ENCODE measurements around the gene PDZD2. TPM values are rescaled to one million over a fixed set of nuclear protein-coding genes. Genes with fewer than 3 reads are reported as not detected.
"Not testable (repeated sequence)": the region's sequence is repeated elsewhere in the genome, so short reads cannot be mapped to it uniquely, and the experiment has no call there.

PDZD2 gene
- total and polyA plus RNA-seq, 2 experiments from 2014 or later = 0.21 TPM; not detected in 1

- Histone ChIP-seq H3F3A (ENCODE audit: insufficient read depth) (peaks cover 36% of the 10 kb centered on the region), H3K9ac (no peak overlapping the region), H4K20me1 (ENCODE audit: insufficient read depth) (peaks cover 10% of the 10 kb centered on the region; the same call in 1 of the 2 replicates), H3K4me3 (0 out of 2 replicates have a peak overlapping the region, but pooled peaks have one; percentile 8), H3K9me2 (ENCODE audit: insufficient read depth) (no peaks in the 10 kb centered on the region), H3K27ac (peak overlapping the region; percentile 47), H3K79me2 (ENCODE audit: insufficient read depth) (peaks cover 100% of the 10 kb centered on the region), H3K27me3 (replicated peaks; ENCODE audit: insufficient read depth) (no peaks in the 10 kb centered on the region), H3K4me2 (ENCODE audit: unreplicated experiment) (peak overlapping the region; percentile 25), H2AFZ (no peak overlapping the region), H3K9me3 (ENCODE audit: low read depth) (no peaks in the 10 kb centered on the region), H3K36me3 (ENCODE audit: low read depth) (peaks cover 34% of the 10 kb centered on the region), H3K4me1 (ENCODE audit: insufficient read depth) (peaks cover 17% of the 10 kb centered on the region)
- DNase-seq = peak; percentile 58
- in situ Hi-C loops (cut with MboI) = no loop called here
- WGBS, 2 experiments (ENCODE audit: low coverage in 1 of 2, low lambda C conversion rate in 2 of 2, missing lambda C conversion rate in 2 of 2) = 81 to 82% methylated on average over 4 of the region's 4 CpGs
- TF ChIP-seq EZH2phosphoT487 (IDR thresholded peaks at IDR 0.05; ENCODE audit: insufficient read depth, low read depth) = no peak
- TF ChIP-seq EZH2 (IDR thresholded peaks at IDR 0.05; ENCODE audit: insufficient read depth, poor library complexity, severe bottlenecking) = no peak
These were observed 477.8 kb downstream of the PDZD2 start for GRCh38 chr5:32116574-32117313.

GRCh38 chr5:32118922-32119321, 480.0 kb downstream of the PDZD2 start:
- H3K4me2 ChIP-seq (ENCODE audit: unreplicated experiment); H3K9me2 ChIP-seq (ENCODE audit: insufficient read depth); in situ Hi-C loops (cut with MboI); DNase-seq; H4K20me1 ChIP-seq (ENCODE audit: insufficient read depth); H3K9ac ChIP-seq; H2AFZ ChIP-seq; H3K27me3 ChIP-seq (replicated peaks; ENCODE audit: insufficient read depth); H3K27ac ChIP-seq; H3K4me3 ChIP-seq; H3K9me3 ChIP-seq (ENCODE audit: low read depth): not testable (repeated sequence)
- 93 to 98% methylated on average over 8 of the region's 8 CpGs for WGBS, 2 experiments (ENCODE audit: low coverage in 1 of 2, low lambda C conversion rate in 2 of 2, missing lambda C conversion rate in 2 of 2)
- H3K36me3 ChIP-seq (ENCODE audit: low read depth) = peaks cover 20% of the 10 kb centered on the region
- peaks cover 100% of the 10 kb centered on the region for H3K79me2 ChIP-seq (ENCODE audit: insufficient read depth)
- peaks cover 33% of the 10 kb centered on the region for H3F3A ChIP-seq (ENCODE audit: insufficient read depth)
- H3K4me1 ChIP-seq (ENCODE audit: insufficient read depth) = peaks cover 17% of the 10 kb centered on the region

- H3K4me3 ChIP-seq = no peak overlapping the region
These were observed 484.3 kb downstream of the PDZD2 start for GRCh38 chr5:32123058-32123805.

GRCh38 chr5:32123889-32124676, 485.2 kb downstream of the PDZD2 start:
- Histone ChIP-seq H4K20me1 (ENCODE audit: insufficient read depth) (no peaks in the 10 kb centered on the region), H3K36me3 (ENCODE audit: low read depth) (peaks cover 47% of the 10 kb centered on the region), H3K27me3 (replicated peaks; ENCODE audit: insufficient read depth) (no peaks in the 10 kb centered on the region), H3K9ac (no peak overlapping the region), H3F3A (ENCODE audit: insufficient read depth) (peaks cover 7% of the 10 kb centered on the region; the same call in 1 of the 2 replicates), H3K4me2 (ENCODE audit: unreplicated experiment) (no peak overlapping the region), H3K4me3 (no peak overlapping the region), H3K9me3 (ENCODE audit: low read depth) (no peaks in the 10 kb centered on the region), H3K4me1 (ENCODE audit: insufficient read depth) (no peaks in the 10 kb centered on the region), H3K79me2 (ENCODE audit: insufficient read depth) (peaks cover 100% of the 10 kb centered on the region), H2AFZ (no peak overlapping the region), H3K27ac (no peak overlapping the region), H3K9me2 (ENCODE audit: insufficient read depth) (no peaks in the 10 kb centered on the region)
- no peak for TF ChIP-seq EZH2 (IDR thresholded peaks at IDR 0.05; ENCODE audit: insufficient read depth, poor library complexity, severe bottlenecking)
- TF ChIP-seq EZH2phosphoT487 (IDR thresholded peaks at IDR 0.05; ENCODE audit: insufficient read depth, low read depth) = no peak
- 90 to 94% methylated on average over 6 of the region's 6 CpGs for WGBS, 2 experiments (ENCODE audit: low coverage in 1 of 2, low lambda C conversion rate in 2 of 2, missing lambda C conversion rate in 2 of 2)
- in situ Hi-C loops (cut with MboI) = no loop called here
- no peak for DNase-seq

More at GRCh38 chr5:32123058-32123805, 484.3 kb downstream of the PDZD2 start:
- Histone ChIP-seq H3K4me1 (ENCODE audit: insufficient read depth) (no peaks in the 10 kb centered on the region), H3K9me2 (ENCODE audit: insufficient read depth) (no peaks in the 10 kb centered on the region), H3K9me3 (ENCODE audit: low read depth) (no peaks in the 10 kb centered on the region), H3K27ac (no peak overlapping the region), H2AFZ (no peak overlapping the region), H3F3A (ENCODE audit: insufficient read depth) (peaks cover 8% of the 10 kb centered on the region), H3K79me2 (ENCODE audit: insufficient read depth) (peaks cover 100% of the 10 kb centered on the region), H4K20me1 (ENCODE audit: insufficient read depth) (no peaks in the 10 kb centered on the region), H3K27me3 (replicated peaks; ENCODE audit: insufficient read depth) (no peaks in the 10 kb centered on the region), H3K9ac (no peak overlapping the region), H3K36me3 (ENCODE audit: low read depth) (peaks cover 47% of the 10 kb centered on the region), H3K4me2 (ENCODE audit: unreplicated experiment) (no peak overlapping the region)
- no peak for DNase-seq
- TF ChIP-seq EZH2 (IDR thresholded peaks at IDR 0.05; ENCODE audit: insufficient read depth, poor library complexity, severe bottlenecking) (no peak), EZH2phosphoT487 (IDR thresholded peaks at IDR 0.05; ENCODE audit: insufficient read depth, low read depth) (no peak)
- WGBS, 2 experiments (ENCODE audit: low coverage in 1 of 2, low lambda C conversion rate in 2 of 2, missing lambda C conversion rate in 2 of 2) = 98% methylated on average over 8 of the region's 8 CpGs
- in situ Hi-C loops (cut with MboI) = no loop called here
